Thyroid gland (tissue), 4 donors: ENCODE measurements around the gene NFATC4.

Experiments used
- POLR2A ChIP-seq, 2 donors: fragments of 450-650 bp; IDR thresholded peaks; one replicate each; pipeline ENCODE4 v1.6.1; 2017; ENCODE audit warnings: antibody characterized with exemption in 2 of 2, mild to moderate bottlenecking in 2 of 2, moderate library complexity in 1 of 2
- TF ChIP-seq, protein P1 (sequence below), 6 experiments: fragments of 200-600 bp in 3 of 6; fragments of 450-650 bp in 3 of 6; sonication (generic) in 3 of 6; IDR thresholded peaks; one replicate each; pipeline ENCODE4 v1.5.1; 2016 to 2019; ENCODE audit warnings: antibody characterized with exemption in 6 of 6, mild to moderate bottlenecking in 2 of 6, inconsistent platforms in 1 of 6, moderate library complexity in 1 of 6

DNA sequence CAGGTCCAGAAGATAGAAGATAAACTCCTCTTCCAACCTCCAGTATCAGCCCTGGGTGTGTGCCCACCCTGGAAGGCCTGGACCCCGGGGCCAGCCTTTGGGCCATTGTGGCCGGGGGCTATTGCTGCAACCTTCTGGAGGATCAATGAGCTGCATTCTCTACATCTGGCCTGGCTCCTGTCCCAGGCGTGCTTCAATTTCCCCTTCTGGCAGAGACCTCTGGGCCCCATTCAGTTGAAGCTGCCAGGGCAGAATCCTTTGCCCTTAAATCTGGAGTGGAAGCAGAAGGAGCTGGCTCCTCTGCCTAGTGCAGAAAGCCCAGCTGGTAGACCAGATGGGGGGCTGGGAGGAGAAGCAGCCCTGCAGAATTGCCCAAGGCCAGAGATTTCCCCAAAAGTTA, 40.8 kb downstream of the NFATC4 start:
- TF ChIP-seq POLR2A (IDR thresholded peaks at IDR 0.05) = no peak
- TF ChIP-seq, protein P1, sequence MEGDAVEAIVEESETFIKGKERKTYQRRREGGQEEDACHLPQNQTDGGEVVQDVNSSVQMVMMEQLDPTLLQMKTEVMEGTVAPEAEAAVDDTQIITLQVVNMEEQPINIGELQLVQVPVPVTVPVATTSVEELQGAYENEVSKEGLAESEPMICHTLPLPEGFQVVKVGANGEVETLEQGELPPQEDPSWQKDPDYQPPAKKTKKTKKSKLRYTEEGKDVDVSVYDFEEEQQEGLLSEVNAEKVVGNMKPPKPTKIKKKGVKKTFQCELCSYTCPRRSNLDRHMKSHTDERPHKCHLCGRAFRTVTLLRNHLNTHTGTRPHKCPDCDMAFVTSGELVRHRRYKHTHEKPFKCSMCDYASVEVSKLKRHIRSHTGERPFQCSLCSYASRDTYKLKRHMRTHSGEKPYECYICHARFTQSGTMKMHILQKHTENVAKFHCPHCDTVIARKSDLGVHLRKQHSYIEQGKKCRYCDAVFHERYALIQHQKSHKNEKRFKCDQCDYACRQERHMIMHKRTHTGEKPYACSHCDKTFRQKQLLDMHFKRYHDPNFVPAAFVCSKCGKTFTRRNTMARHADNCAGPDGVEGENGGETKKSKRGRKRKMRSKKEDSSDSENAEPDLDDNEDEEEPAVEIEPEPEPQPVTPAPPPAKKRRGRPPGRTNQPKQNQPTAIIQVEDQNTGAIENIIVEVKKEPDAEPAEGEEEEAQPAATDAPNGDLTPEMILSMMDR (IDR thresholded peaks at IDR 0.05) = no peak
